B cell (primary cell): ENCODE measurements around the gene ANO9.

Experiments
- CTCF ChIP-seq: fragments of 200-600 bp; IDR thresholded peaks from one replicate; pipeline ENCODE4 v1.8.0; 2022; ENCODE audit warnings: antibody characterized with exemption, mild to moderate bottlenecking
- EZH2 ChIP-seq: IDR thresholded peaks from 2 replicates; pipeline ENCODE4 v1.6.1; 2012; ENCODE audit warnings: borderline replicate concordance, low read depth, mild to moderate bottlenecking, moderate library complexity, low read length; ENCODE audit not compliant: insufficient read depth, poor library complexity, severe bottlenecking

GRCh38 chr11:472272-472671 lies 30.5 kb upstream of the ANO9 start:
- no peak for TF ChIP-seq EZH2
- no peak for TF ChIP-seq CTCF
